ENCODE data around the gene PRRG2. TPM values are rescaled to one million over a fixed set of nuclear protein-coding genes. Genes with fewer than 3 reads are reported as not detected.

The PRRG2 gene
- polyA plus RNA-seq, 4 donors = 6.1 to 10.6 (median 7.1) TPM

DNA sequence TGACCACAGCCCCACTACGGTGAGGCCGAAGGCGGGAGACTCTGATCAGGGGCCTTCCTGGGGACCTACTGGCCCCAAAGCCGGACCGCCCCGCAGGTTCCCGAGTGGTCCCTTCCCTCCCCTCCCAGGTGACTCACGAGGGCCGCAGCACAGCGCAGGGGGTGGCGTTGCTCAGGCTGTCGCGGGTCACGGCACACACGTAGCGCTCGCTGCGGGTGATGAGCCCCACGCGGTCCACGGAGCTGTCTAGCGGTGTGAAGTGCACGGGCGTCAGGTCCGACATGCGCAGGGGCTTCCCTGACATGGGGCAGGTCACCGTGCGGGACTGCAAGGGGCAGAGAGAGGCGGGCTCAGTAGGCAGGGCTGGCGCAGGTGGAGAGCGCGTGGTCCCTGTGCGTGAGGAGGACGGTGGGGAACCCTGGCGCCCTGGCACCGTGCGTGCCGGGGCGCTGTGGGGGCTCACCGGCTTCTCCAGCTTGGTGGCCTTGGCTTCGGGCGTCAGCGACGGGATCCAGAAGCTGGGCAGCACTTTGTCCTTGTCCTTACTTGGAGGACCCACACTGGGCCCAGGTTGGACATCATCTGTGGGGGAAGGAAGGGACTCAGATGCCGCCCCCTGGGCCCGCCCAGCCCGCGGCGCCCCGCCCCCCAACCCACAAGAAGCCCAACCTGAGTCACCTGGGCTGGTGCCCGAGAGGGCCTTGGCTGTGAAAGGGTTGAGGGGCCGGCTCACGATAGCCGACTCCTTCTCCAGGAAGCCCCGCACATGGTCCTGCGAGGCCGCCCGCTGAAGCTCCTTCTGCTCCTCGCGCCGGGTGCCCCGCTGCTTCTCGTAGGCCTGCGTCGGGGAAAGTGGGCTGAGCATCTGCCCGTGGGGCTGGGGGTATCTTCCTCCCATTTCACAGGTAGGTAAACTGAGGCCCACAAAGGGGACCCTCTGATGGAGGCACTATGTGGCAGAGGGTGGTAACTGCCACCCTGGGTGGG lies 24.4 kb upstream of the PRRG2 start:
- no peak for DNase-seq (ENCODE audit: low read depth in 4 of 4, low spot score in 2 of 4)

DNA sequence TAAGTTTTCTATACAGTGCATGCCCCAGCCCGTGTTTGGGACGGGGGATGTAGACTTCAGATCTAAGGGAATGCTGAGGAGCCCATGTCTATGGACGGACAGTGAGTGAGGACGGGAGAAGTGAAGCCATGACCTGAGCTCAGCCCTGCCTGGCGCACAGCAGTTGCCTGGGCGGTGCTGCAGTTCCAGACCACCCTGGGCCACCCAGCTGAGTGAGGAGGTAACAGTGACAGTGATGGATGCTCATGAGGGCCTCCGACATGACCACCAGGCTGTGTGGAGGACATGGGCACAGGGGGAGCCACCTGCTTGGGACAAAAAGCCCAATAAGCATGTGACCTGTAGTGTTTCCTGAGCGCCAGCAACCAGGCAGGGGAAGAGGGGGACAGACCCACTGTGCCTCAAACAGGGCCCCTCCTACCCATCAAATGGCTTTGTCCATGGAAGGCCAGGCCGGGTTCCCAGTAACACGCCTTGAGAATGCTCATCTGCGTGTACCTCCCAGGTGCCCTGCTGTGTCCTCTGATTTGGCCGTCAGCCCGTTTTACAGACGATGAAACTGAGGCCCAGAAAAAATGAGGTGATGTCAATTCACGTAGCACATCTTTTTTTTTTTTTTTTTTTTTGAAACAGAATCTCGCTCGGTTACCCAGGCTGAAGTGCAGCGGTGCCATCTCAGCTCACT lies 23.3 kb upstream of the PRRG2 start:
- DNase-seq (ENCODE audit: low read depth in 4 of 4, low spot score in 2 of 4) = no peak

DNA sequence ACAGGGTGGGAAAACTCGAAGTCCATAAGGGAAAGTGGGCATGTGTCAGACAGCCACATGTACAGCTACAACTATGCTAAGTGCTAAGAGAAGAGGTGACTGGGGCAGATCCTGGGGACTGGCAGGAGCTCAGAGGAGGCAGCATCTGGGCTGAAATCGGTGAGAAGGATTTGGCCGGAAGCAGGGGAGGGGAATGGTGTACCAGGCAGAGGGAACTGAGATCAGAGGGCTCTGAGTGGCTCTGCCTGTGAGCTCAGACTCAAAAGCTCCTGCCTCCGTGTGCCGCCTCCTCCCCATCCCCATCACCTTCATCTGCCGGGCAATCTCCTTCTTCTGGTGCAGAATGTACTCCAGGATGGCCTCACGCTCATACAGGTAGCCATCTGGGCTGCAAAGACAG lies 22.5 kb upstream of the PRRG2 start:
- DNase-seq (ENCODE audit: low read depth in 4 of 4, low spot score in 2 of 4) = no peak

- DNase-seq (ENCODE audit: low read depth in 4 of 4, low spot score in 2 of 4) = no peak
Measured at GRCh38 chr19:49559443-49559842, 21.7 kb upstream of the PRRG2 start.

DNA sequence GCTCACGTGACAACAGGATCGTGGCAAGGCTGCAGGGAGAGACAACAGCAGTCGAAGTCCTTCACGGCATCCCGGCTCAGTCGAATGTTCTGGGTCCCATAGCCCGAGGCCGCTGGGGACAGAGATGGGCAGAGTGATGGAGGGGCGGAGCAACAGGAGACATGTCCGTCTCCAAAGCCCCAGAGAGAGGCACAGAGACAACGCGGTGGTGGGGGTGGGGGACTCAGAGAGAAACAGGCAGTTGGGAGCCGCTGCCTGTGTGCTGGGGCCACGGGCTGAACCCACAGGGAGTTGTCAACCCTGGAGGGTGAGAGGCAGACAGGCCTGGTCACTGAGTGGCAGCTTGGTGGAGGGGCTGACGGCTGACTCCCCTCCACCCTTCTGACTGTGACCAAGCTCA lies 21.2 kb upstream of the PRRG2 start:
- no peak for DNase-seq (ENCODE audit: low read depth in 4 of 4, low spot score in 2 of 4)

DNA sequence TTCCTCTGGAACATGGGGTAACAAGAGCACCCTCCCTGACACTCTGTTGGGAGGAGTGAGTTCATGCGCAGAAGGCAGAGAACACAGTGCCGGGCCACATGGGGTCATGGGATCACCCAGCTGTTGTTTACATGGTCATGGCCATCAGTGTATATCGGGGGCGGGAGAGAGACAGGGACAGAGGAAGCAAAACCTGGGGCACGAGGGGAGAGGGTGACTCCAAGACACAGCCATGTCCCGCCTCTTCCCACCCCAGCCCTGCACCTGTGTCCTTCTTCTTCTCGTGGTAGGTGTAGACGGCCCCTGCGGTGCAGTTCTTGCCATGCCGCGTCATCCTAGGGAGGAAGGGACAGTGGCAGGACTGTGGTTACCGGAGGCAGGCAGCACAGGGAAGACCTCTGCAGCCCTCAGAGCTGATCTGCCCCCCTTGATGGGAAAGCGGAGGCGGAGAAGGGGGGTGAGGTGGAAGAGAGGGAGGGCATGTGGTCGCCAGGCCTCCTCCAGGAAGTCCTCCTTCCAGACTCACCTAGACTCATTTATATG lies 20.7 kb upstream of the PRRG2 start:
- no peak for DNase-seq (ENCODE audit: low read depth in 4 of 4, low spot score in 2 of 4)

DNA sequence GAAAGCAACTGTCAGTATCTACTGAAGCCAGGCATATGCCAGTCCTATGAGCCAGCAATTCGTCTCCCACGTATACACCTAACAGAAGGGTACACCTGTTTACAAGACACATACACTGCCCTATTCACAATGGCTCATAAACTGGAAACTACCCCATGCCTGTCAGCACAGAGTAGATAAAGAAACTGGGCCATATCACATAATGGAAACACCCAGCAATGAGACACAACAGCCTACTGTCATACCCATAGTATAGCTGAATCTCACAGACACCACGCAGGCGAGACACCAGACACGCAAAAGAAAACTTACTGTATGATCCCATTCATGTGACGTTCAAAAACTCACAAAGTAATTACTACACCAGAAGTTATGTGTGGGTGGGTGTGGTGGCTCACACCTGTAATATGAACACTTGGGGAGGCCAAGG lies 16.5 kb upstream of the PRRG2 start:
- no peak for DNase-seq (ENCODE audit: low read depth in 4 of 4, low spot score in 2 of 4)

GRCh38 chr19:49565261-49565660 lies 15.9 kb upstream of the PRRG2 start:
- no peak for DNase-seq (ENCODE audit: low read depth in 4 of 4, low spot score in 2 of 4)

- no peak for DNase-seq (ENCODE audit: low read depth in 4 of 4, low spot score in 2 of 4)
Measured at GRCh38 chr19:49566302-49566701, 14.8 kb upstream of the PRRG2 start.

DNA sequence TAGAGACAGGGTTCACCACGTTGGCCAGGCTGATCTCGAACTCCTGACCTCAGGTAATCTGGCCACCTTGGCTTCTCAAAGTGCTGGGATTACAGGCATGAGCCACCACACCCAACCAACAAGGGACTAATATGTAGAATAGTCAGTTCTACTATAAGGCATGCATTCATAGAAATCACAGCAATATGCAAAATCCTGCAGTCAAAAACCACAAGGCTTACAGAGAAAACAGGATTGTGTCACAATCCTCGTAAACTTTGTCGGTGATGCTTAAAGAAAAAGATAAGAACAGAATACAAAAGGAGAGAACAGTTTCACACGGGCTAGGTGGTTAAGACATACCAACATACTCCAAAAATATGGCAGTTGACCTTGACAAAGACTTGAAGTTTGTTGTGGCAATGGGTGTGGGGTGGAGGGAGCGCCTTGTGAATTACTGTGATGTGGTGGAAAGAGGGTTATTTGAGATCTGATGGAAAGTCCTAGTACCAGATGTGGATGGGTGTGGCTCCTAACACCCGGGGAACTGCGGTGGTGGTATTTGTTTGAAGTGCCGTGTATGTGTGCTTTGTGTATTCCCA lies 13.2 kb upstream of the PRRG2 start:
- DNase-seq (ENCODE audit: low read depth in 4 of 4, low spot score in 2 of 4) = no peak

DNA sequence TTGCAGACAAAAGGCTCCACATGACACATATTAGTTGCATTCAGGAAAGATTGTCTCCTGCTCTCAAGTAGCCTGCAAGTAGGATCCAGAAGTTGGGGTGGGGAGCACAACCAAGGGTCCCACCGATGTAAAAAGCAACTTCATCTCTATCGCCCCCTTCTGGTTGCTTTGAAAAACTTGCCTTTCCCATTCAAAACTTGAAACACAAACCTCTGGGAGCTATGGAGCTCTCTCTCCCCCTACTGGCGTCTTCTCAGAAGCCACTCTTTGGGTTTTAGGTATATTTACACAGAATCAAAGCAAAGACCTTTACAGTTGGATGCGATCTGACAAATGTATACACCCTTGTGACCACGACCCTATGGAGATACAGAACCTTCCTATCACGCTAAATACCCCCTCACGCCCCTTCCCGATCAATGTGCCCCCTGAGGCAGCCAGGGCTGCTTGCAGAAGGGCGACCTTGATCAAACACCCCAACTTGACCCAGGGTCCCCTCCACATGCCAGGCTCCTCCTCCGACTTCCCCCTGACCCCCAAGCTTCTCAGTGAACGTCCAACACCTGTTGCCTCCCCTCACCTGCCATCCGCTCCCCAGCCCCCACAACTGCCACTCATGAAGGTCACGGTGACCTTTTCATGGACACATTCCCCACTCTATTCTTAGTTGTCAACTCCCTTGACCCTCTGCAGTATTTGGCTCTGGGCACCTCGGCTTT lies 10.8 kb upstream of the PRRG2 start:
- DNase-seq (ENCODE audit: low read depth in 4 of 4, low spot score in 2 of 4) = peak in 1 of 4 donors; percentile 81

GRCh38 chr19:49570997-49571676 lies 10.0 kb upstream of the PRRG2 start:
- DNase-seq (ENCODE audit: low read depth in 4 of 4, low spot score in 2 of 4) = no peak

GRCh38 chr19:49573009-49573408 lies 8.1 kb upstream of the PRRG2 start:
- DNase-seq (ENCODE audit: low read depth in 4 of 4, low spot score in 2 of 4) = no peak

- DNase-seq (ENCODE audit: low read depth in 4 of 4, low spot score in 2 of 4) = no peak
Measured at GRCh38 chr19:49573425-49573824, 7.7 kb upstream of the PRRG2 start.

DNA sequence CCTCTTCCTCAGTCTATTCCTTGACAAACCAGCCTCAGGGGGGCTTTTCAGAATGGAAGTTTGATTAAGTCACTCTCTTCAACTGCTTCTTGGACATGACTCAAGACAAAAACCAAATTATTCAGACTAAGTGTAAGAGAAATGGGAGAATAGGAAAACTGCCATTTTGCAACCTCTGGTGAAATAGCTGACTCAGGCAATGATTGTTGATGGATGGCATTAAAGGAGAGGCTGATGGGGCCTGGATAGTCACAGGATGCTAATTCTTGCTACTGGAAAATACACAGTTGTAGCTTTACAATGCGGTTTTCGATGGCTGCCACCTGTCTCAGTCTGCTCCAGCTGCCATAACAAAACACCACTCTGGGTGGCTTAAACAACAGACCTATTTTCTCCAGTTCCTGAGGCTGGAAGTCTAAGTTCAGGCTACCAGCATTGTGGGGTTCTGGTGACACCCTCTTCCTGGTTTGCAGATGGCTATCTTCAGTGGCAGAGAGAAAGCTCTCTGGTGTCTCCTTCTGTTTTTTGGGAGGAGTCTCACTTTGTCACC lies 6.8 kb upstream of the PRRG2 start:
- no peak for DNase-seq (ENCODE audit: low read depth in 4 of 4, low spot score in 2 of 4)

DNA sequence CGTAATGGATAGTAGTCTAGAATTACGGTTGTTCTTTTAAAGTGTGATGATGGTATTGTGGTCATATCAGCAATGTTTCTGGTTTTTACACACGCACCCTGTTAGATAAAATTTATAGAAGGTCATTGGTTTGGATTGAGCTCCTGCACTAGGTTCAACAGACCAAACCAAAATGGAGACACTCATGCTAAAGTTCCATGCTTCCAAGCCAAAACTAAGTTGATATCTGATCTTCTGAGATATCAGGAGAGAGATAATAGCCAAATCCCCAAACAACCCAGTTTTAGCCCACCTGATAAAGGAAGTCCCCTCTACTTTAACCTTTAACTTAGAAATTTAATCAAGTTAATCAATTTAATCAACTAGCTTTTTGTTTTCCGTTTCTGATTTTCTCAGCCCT lies 1.9 kb upstream of the PRRG2 start:
- DNase-seq (ENCODE audit: low read depth in 4 of 4, low spot score in 2 of 4) = no peak

DNA sequence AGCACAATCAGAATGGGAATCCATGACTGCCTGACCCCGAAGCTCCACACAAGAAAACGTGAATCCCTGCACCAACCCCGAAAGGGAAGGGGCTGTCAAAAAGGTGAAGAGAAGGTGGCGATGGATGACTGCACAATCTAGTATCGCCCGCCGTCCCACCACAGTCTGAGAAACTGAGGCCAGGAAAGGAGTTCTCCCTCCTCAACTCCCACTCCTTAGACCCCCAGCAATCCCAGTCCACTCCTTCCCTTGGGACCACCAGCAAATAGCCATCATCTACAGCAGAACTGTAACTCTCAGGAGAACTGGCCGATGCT lies 1.2 kb upstream of the PRRG2 start:
- no peak for DNase-seq (ENCODE audit: low read depth in 4 of 4, low spot score in 2 of 4)

- peak; percentile 77 to 96 (median 91) for DNase-seq (ENCODE audit: low read depth in 4 of 4, low spot score in 2 of 4)
Measured at GRCh38 chr19:49580264-49581006, 681 bp upstream of the PRRG2 start, which contains the start of gene NOSIP. NOSIP (minus strand) TSS chr19:49580556; CDS start chr19:49560691, 19,865 bp downstream.

- DNase-seq (ENCODE audit: low read depth in 4 of 4, low spot score in 2 of 4) = no peak
Measured at GRCh38 chr19:49583239-49583638, 2.1 kb downstream of the PRRG2 start.

All from left renal cortex interstitium (tissue), 4 donors.